H9 (cell line): ENCODE data around the gene FOSL2. TPM values are rescaled to one million over a fixed set of nuclear protein-coding genes. Genes with fewer than 3 reads are reported as not detected.

ENCODE experiments used
- DNase-seq: peaks from one replicate; pipeline ENCODE4 v3.0.0-alpha.2; 2017
- H2AFZ ChIP-seq: one replicate; pipeline ENCODE4 v1.6.1; 2013; ENCODE audit warnings: mild to moderate bottlenecking, low read length, control low read depth, moderate library complexity
- H2AK5ac ChIP-seq: 2 replicates; pipeline ENCODE4 v1.6.1; 2013; ENCODE audit warnings: low read length, control low read depth, mixed read lengths; ENCODE audit not compliant: insufficient read length
- H2BK120ac ChIP-seq: one replicate; pipeline ENCODE4 v1.6.1; 2013; ENCODE audit warnings: low read depth, mild to moderate bottlenecking, low read length, control low read depth, inconsistent platforms; ENCODE audit not compliant: poor library complexity, severe bottlenecking
- H2BK12ac ChIP-seq: 2 replicates; pipeline ENCODE4 v1.6.1; 2013; ENCODE audit warnings: low read length, control low read depth, mixed read lengths, low read depth; ENCODE audit not compliant: insufficient read length
- H2BK15ac ChIP-seq: 2 replicates; pipeline ENCODE4 v1.6.1; 2013; ENCODE audit warnings: low read depth, low read length, control low read depth
- H2BK20ac ChIP-seq: one replicate; pipeline ENCODE4 v1.6.1; 2013; ENCODE audit warnings: low read depth, mild to moderate bottlenecking, low read length, control low read depth, inconsistent platforms; ENCODE audit not compliant: poor library complexity, severe bottlenecking
- H2BK5ac ChIP-seq: 2 replicates; pipeline ENCODE4 v1.6.1; 2013; ENCODE audit warnings: low read length, control low read depth, mixed read lengths; ENCODE audit not compliant: insufficient read length
- H3K14ac ChIP-seq: 2 replicates; pipeline ENCODE4 v1.6.1; 2013; ENCODE audit warnings: low read length, control low read depth; ENCODE audit not compliant: insufficient read depth
- H3K18ac ChIP-seq: 2 replicates; pipeline ENCODE4 v1.6.1; 2013; ENCODE audit warnings: low read depth, mild to moderate bottlenecking, mixed read lengths, low read length, control low read depth; ENCODE audit not compliant: insufficient read length
- H3K23ac ChIP-seq: 2 replicates; pipeline ENCODE4 v1.6.1; 2013; ENCODE audit warnings: low read length, control low read depth, mixed read lengths, low read depth; ENCODE audit not compliant: insufficient read length
- H3K23me2 ChIP-seq: 2 replicates; pipeline ENCODE4 v1.6.1; 2013; ENCODE audit warnings: low read depth, mild to moderate bottlenecking, mixed read lengths, low read length, control low read depth; ENCODE audit not compliant: insufficient read length, poor library complexity, severe bottlenecking
- H3K27ac ChIP-seq: 2 replicates; pipeline ENCODE4 v1.5.1; 2013; ENCODE audit warnings: low read length, control low read depth, mixed read lengths, low read depth; ENCODE audit not compliant: insufficient read length
- H3K27me3 ChIP-seq: 2 replicates; pipeline ENCODE4 v1.6.1; 2013; ENCODE audit warnings: low read length, control low read depth, inconsistent platforms; ENCODE audit not compliant: insufficient read depth
- H3K4ac ChIP-seq: 2 replicates; pipeline ENCODE4 v1.6.1; 2013; ENCODE audit warnings: low read depth, mild to moderate bottlenecking, control low read depth, inconsistent platforms, low read length, moderate library complexity
- H3K4me1 ChIP-seq: 2 replicates; pipeline ENCODE4 v1.6.1; 2013; ENCODE audit warnings: low read length, control low read depth, inconsistent platforms; ENCODE audit not compliant: insufficient read depth
- H3K4me2 ChIP-seq: 2 replicates; pipeline ENCODE4 v1.6.1; 2013; ENCODE audit warnings: low read length, control low read depth, mixed read lengths; ENCODE audit not compliant: insufficient read length, insufficient read depth
- H3K56ac ChIP-seq: 2 replicates; pipeline ENCODE4 v1.6.1; 2013; ENCODE audit warnings: low read depth, mild to moderate bottlenecking, mixed read lengths, low read length, control low read depth; ENCODE audit not compliant: insufficient read length
- H3K79me1 ChIP-seq: 2 replicates; pipeline ENCODE4 v1.6.1; 2013; ENCODE audit warnings: low read depth, mild to moderate bottlenecking, moderate library complexity, low read length, control low read depth, inconsistent platforms; ENCODE audit not compliant: insufficient read depth, poor library complexity, severe bottlenecking
- H3K79me2 ChIP-seq: 2 replicates; pipeline ENCODE4 v1.6.1; 2013; ENCODE audit warnings: low read length, control low read depth, inconsistent platforms; ENCODE audit not compliant: insufficient read depth
- H3K9ac ChIP-seq: 2 replicates; pipeline ENCODE4 v1.6.1; 2013; ENCODE audit warnings: low read length, control low read depth, mixed read lengths; ENCODE audit not compliant: insufficient read length; ENCODE audit errors: extremely low read depth
- H3K9me3 ChIP-seq: one replicate; pipeline ENCODE4 v1.6.1; 2013; ENCODE audit warnings: low read depth, low read length, inconsistent platforms; ENCODE audit not compliant: control insufficient read depth
- H3T11ph ChIP-seq: one replicate; pipeline ENCODE4 v1.6.1; 2013; ENCODE audit warnings: mild to moderate bottlenecking, low read length, control low read depth, inconsistent platforms
- H4K20me1 ChIP-seq: one replicate; pipeline ENCODE4 v1.6.1; 2013; ENCODE audit not compliant: control insufficient read depth, insufficient read length, insufficient read depth
- H4K5ac ChIP-seq: 2 replicates; pipeline ENCODE4 v1.6.1; 2013; ENCODE audit warnings: low read depth, mild to moderate bottlenecking, mixed read lengths, low read length, control low read depth; ENCODE audit not compliant: insufficient read length
- H4K8ac ChIP-seq: replicated peaks from 2 replicates; pipeline ENCODE4 v1.6.1; 2013; ENCODE audit warnings: low read length, control low read depth, mixed read lengths, low read depth; ENCODE audit not compliant: insufficient read length
- H4K91ac ChIP-seq: 2 replicates; pipeline ENCODE4 v1.6.1; 2013; ENCODE audit warnings: low read depth, mild to moderate bottlenecking, moderate library complexity, mixed read lengths, low read length, control low read depth; ENCODE audit not compliant: insufficient read length
- H3K27ac Mint-ChIP-seq, 3 experiments: 2 replicates in 2 of 3; 3 replicates in 1 of 3; pipeline ENCODE4 v1.8.0; 2020 to 2021; ENCODE audit warnings: mixed read lengths in 3 of 3, mild to moderate bottlenecking in 1 of 3, moderate library complexity in 1 of 3
- H3K27me3 Mint-ChIP-seq: 2 replicates; pipeline ENCODE4 v1.8.0; 2021; ENCODE audit warnings: low read depth, mild to moderate bottlenecking, moderate library complexity, mixed read lengths
- H3K36me3 Mint-ChIP-seq, 3 experiments: 2 replicates in 2 of 3; 3 replicates in 1 of 3; pipeline ENCODE4 v1.8.0; 2020 to 2021; ENCODE audit warnings: low read depth in 3 of 3, mixed read lengths in 3 of 3; ENCODE audit not compliant: insufficient read depth in 1 of 3
- H3K4me1 Mint-ChIP-seq, 2 experiments: 2 replicates each; pipeline ENCODE4 v1.8.0; 2020; ENCODE audit warnings: mixed read lengths in 2 of 2
- H3K4me3 Mint-ChIP-seq, 2 experiments: 2 replicates in 1 of 2; 3 replicates in 1 of 2; pipeline ENCODE4 v1.8.0; 2020 to 2021; ENCODE audit warnings: mild to moderate bottlenecking in 2 of 2, mixed read lengths in 2 of 2, moderate library complexity in 1 of 2
- H3K9me3 Mint-ChIP-seq, 2 experiments: 2 replicates in 1 of 2; 3 replicates in 1 of 2; pipeline ENCODE4 v1.8.0; 2020; ENCODE audit warnings: mild to moderate bottlenecking in 2 of 2, mixed read lengths in 2 of 2, moderate library complexity in 1 of 2
- WGBS: extraction: QIAGEN DNeasy Blood & Tissue Kit; methylation state at CpG from one replicate; pipeline ENCODE4 v1.1.7; 2013; ENCODE audit warnings: missing lambda C conversion rate, low lambda C conversion rate, mixed read lengths; ENCODE audit not compliant: insufficient read length; ENCODE audit errors: extremely low coverage; 5-methylcytosine and 5-hydroxymethylcytosine counted together
- total RNA-seq: library from RNA; stranded (reverse); gene quantifications from 2 replicates; pipeline ENCODE4 v1.2.1, GENCODE V29; 2021
- TF ChIP-seq, protein P1 (sequence below): fragments of 200-600 bp; sonication (generic); conservative IDR thresholded peaks from 3 replicates; pipeline ENCODE4 v1.8.0; 2021; ENCODE audit warnings: antibody characterized with exemption, mild to moderate bottlenecking

FOSL2 gene
- total RNA-seq, 1 experiment from 2014 or later, result 7.4 TPM

DNA sequence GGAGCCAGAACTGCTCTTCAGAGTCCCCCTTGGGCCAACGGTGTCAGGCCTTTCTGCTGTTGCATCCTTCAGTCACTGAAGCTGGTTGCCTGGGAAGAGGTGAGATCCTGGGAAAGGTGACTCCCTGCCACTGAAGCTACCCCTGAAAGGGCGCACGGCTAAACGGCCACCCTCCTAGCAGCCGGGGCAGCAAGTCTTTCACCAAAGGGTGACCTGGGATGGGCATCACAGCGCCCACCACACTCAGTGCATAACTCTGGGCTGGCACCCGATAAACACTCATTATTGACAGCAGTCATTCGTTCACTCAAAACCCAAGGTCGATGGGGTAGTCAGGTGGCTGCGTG lies 26.5 kb upstream of the FOSL2 start:
- H3K9me3 Mint-ChIP-seq, result no peaks in the 10 kb centered on the region
- WGBS, result no CpG with 5 or more reads among the region's 10 CpGs
- Histone ChIP-seq H2BK120ac (no peak overlapping the region), H3K4me1 (no peaks in the 10 kb centered on the region), H4K8ac (no peak overlapping the region), H3K79me2 (no peaks in the 10 kb centered on the region), H3K23me2 (no peaks in the 10 kb centered on the region), H3K27me3 (no peaks in the 10 kb centered on the region), H3K4me2 (no peak overlapping the region), H2BK15ac (no peak overlapping the region), H3K4ac (no peak overlapping the region), H3K14ac (no peak overlapping the region), H3K27ac (no peak overlapping the region), H3T11ph (no peak overlapping the region), H3K79me1 (no peaks in the 10 kb centered on the region), H3K18ac (no peak overlapping the region), H2BK20ac (no peak overlapping the region), H2BK12ac (no peak overlapping the region), H2AK5ac (no peak overlapping the region), H4K5ac (no peak overlapping the region), H3K9me3 (no peaks in the 10 kb centered on the region), H3K56ac (no peak overlapping the region), H3K9ac (no peak overlapping the region), H4K91ac (no peak overlapping the region), H2BK5ac (no peak overlapping the region), H3K23ac (no peak overlapping the region), H2AFZ (no peak overlapping the region), H4K20me1 (no peaks in the 10 kb centered on the region)
- TF ChIP-seq, protein P1, sequence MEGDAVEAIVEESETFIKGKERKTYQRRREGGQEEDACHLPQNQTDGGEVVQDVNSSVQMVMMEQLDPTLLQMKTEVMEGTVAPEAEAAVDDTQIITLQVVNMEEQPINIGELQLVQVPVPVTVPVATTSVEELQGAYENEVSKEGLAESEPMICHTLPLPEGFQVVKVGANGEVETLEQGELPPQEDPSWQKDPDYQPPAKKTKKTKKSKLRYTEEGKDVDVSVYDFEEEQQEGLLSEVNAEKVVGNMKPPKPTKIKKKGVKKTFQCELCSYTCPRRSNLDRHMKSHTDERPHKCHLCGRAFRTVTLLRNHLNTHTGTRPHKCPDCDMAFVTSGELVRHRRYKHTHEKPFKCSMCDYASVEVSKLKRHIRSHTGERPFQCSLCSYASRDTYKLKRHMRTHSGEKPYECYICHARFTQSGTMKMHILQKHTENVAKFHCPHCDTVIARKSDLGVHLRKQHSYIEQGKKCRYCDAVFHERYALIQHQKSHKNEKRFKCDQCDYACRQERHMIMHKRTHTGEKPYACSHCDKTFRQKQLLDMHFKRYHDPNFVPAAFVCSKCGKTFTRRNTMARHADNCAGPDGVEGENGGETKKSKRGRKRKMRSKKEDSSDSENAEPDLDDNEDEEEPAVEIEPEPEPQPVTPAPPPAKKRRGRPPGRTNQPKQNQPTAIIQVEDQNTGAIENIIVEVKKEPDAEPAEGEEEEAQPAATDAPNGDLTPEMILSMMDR, result no peak
- no peak for DNase-seq
- H3K27me3 Mint-ChIP-seq, result peaks cover 9% of the 10 kb centered on the region
- H3K27ac Mint-ChIP-seq, result no peak overlapping the region
- H3K4me3 Mint-ChIP-seq, result no peak overlapping the region
- H3K4me1 Mint-ChIP-seq, result peaks cover 17 to 21% of the 10 kb centered on the region in 2 experiments
- no peaks in the 10 kb centered on the region for H3K36me3 Mint-ChIP-seq
